ENCODE measurements around the gene USP20. TPM values are rescaled to one million over a fixed set of nuclear protein-coding genes. Genes with fewer than 3 reads are reported as not detected.

The USP20 gene
- total RNA-seq, 2 donors from 2014 or later: 14.5 to 23.4 TPM

DNA sequence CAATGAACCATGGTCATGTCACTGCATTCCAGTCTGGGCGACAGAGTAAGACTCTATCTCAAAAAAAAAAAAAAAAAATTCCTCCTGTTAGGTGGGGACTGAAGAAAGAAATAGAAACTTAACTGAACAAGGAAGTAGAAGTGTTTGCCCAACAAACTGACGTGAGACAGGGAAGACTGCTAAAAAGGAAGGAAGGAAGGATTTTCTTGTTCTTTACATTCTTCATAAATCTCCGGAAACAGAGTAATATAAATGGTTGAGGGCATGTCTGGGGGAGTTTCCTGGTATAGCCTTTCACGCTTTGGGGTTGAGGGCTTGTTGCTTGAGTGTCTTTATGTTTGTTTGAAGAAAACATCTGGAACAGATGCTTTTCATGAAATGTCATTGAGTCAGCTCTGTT is 29.2 kb upstream of the USP20 start:
- H3K36me3 ChIP-seq (replicated peaks in 1 of 2; ENCODE audit: insufficient read depth in 1 of 2, low read depth in 2 of 2): no peaks in the 10 kb centered on the region
- no peak for DNase-seq
- H3K27me3 ChIP-seq: no peaks in the 10 kb centered on the region
- intact Hi-C loops (cut with DNase I): no loop called here
- H3K4me1 ChIP-seq: peaks cover 27% of the 10 kb centered on the region
- 72 to 81% methylated on average over 4 of the region's 4 CpGs for WGBS, 2 donors
- no peak for TF ChIP-seq POLR2A (IDR thresholded peaks at IDR 0.05)
- TF ChIP-seq, protein P1, sequence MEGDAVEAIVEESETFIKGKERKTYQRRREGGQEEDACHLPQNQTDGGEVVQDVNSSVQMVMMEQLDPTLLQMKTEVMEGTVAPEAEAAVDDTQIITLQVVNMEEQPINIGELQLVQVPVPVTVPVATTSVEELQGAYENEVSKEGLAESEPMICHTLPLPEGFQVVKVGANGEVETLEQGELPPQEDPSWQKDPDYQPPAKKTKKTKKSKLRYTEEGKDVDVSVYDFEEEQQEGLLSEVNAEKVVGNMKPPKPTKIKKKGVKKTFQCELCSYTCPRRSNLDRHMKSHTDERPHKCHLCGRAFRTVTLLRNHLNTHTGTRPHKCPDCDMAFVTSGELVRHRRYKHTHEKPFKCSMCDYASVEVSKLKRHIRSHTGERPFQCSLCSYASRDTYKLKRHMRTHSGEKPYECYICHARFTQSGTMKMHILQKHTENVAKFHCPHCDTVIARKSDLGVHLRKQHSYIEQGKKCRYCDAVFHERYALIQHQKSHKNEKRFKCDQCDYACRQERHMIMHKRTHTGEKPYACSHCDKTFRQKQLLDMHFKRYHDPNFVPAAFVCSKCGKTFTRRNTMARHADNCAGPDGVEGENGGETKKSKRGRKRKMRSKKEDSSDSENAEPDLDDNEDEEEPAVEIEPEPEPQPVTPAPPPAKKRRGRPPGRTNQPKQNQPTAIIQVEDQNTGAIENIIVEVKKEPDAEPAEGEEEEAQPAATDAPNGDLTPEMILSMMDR (IDR thresholded peaks at IDR 0.05): no peak
- peak overlapping the region in 1 of 4 donors; percentile 20 for H3K27ac ChIP-seq
- no peak for ATAC-seq
- no peaks in the 10 kb centered on the region for H3K9me3 ChIP-seq
- H3K4me3 ChIP-seq: no peak overlapping the region

DNA sequence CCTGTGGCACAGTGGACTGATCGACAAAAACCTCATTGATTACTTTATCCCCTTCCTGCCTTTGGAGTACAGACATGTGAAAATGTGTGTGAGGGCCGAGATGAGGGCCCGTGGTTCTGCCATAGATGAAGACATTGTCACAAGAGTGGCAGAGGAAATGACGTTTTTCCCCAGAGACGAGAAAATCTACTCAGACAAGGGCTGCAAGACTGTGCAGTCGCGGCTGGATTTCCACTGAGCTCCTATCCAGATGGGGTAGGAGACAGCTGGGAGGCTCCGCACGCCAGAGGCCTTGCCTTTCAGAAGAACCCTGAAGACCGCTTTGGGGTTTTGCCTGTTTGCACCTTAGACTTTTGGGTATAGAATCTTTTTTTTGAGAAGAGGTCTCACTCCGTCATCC is 25.9 kb upstream of the USP20 start:
- no peaks in the 10 kb centered on the region for H3K27me3 ChIP-seq
- ATAC-seq (no peak), DNase-seq (no peak)
- 82 to 95% methylated on average over 4 to 11 of the region's 11 CpGs for WGBS, 2 donors
- no peak overlapping the region for H3K27ac ChIP-seq
- H3K9me3 ChIP-seq: no peaks in the 10 kb centered on the region
- no peak overlapping the region for H3K4me3 ChIP-seq
- H3K4me1 ChIP-seq: peaks cover 33% of the 10 kb centered on the region
- H3K36me3 ChIP-seq (replicated peaks in 1 of 2; ENCODE audit: insufficient read depth in 1 of 2, low read depth in 2 of 2): no peaks in the 10 kb centered on the region
- TF ChIP-seq, protein P1 (IDR thresholded peaks at IDR 0.05): no peak
- TF ChIP-seq POLR2A (IDR thresholded peaks at IDR 0.05): no peak
- intact Hi-C loops (cut with DNase I): no loop called here

DNA sequence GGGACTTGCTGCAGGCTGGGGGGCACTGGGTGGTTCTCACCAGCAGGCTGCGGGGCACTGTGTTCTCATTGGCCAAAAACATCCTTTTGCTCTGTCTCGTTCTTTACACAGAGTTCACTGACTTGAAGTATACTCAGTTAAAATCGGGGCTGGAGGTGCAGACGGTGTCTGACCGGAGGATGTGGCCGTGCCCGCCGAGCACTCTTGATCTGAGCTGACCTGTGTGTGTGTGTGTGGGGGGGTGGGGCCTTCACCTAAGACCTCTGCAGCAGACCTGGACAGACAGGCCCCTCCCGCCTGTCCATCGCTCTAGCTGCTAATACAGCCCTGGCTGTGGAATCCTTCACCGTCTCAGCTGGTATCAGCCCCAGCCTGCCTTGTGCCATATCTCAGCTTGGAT is 25.1 kb upstream of the USP20 start:
- ATAC-seq: no peak
- intact Hi-C loops (cut with DNase I): no loop called here

DNA sequence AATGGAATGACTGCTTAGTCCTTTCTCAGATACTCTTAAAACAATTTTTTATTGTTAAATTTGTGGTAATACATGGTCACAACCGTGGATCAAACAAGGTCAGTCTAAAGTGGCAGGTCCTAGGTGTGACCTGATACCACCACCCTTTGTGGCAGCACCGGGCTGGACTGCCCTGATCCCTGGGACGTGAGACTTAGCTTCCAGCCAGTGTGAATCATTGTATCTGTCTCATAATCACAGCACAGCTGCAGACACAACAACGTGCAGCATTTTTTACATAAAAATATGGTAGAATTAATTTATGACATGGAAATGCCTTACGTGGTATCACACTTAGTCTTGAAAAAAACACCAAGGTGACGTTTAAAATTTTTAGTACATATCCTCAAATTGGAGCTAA is 24.5 kb upstream of the USP20 start:
- WGBS, 2 donors: 35 to 41% methylated on average over 6 of the region's 6 CpGs
- TF ChIP-seq, protein P1 (IDR thresholded peaks at IDR 0.05): no peak
- no peak for TF ChIP-seq POLR2A (IDR thresholded peaks at IDR 0.05)
- peak overlapping the region in 2 of 4 donors; percentile 41 to 50 for H3K27ac ChIP-seq
- DNase-seq (no peak), ATAC-seq (no peak)
- no peaks in the 10 kb centered on the region for H3K27me3 ChIP-seq
- intact Hi-C loops (cut with DNase I): no loop called here
- no peak overlapping the region for H3K4me3 ChIP-seq
- H3K9me3 ChIP-seq: no peaks in the 10 kb centered on the region
- no peaks in the 10 kb centered on the region for H3K36me3 ChIP-seq (replicated peaks in 1 of 2; ENCODE audit: insufficient read depth in 1 of 2, low read depth in 2 of 2)
- peaks cover 22% of the 10 kb centered on the region for H3K4me1 ChIP-seq

More for the DNA sequence above, 25.1 kb upstream of the USP20 start:
- Histone ChIP-seq H3K9me3 (no peaks in the 10 kb centered on the region), H3K27ac (no peak overlapping the region), H3K27me3 (no peaks in the 10 kb centered on the region), H3K4me3 (no peak overlapping the region), H3K4me1 (peaks cover 29% of the 10 kb centered on the region), H3K36me3 (replicated peaks in 1 of 2; ENCODE audit: insufficient read depth in 1 of 2, low read depth in 2 of 2) (no peaks in the 10 kb centered on the region)
- 91 to 97% methylated on average over 4 to 11 of the region's 11 CpGs for WGBS, 2 donors
- TF ChIP-seq POLR2A (IDR thresholded peaks at IDR 0.05): no peak
- TF ChIP-seq, protein P1 (IDR thresholded peaks at IDR 0.05): no peak
- no peak for DNase-seq

DNA sequence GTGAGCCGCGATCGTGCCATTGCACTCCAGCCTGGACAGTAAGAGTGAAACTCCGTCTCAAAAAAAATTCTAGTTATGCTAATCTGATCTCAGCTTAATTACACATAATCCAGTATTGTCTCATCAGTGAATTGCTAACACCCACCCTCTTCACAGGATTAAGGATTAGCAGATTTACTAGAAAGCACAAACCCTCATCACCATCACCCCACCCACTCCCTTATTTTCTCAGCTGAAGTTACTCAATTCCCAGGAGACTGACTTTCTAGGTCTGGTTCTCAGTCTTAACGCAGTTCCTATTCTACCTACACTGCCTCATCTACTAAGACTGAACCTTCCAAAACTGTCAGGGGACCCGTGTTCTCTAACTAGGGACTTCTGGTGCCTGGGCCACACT is 23.3 kb upstream of the USP20 start:
- peaks cover 21% of the 10 kb centered on the region for H3K4me1 ChIP-seq
- no peaks in the 10 kb centered on the region for H3K27me3 ChIP-seq
- no peaks in the 10 kb centered on the region for H3K9me3 ChIP-seq
- H3K27ac ChIP-seq: peak overlapping the region in 3 of 4 donors; percentile 9 to 50 (median 44)
- H3K4me3 ChIP-seq: no peak overlapping the region
- no peak for DNase-seq
- ATAC-seq: no peak
- TF ChIP-seq, protein P1 (IDR thresholded peaks at IDR 0.05): no peak
- TF ChIP-seq POLR2A (IDR thresholded peaks at IDR 0.05): no peak
- intact Hi-C loops (cut with DNase I): no loop called here
- 66 to 81% methylated on average over 6 of the region's 6 CpGs for WGBS, 2 donors
- H3K36me3 ChIP-seq (replicated peaks in 1 of 2; ENCODE audit: insufficient read depth in 1 of 2, low read depth in 2 of 2): no peaks in the 10 kb centered on the region
